ENCODE data around the gene RGN. TPM values are rescaled to one million over a fixed set of nuclear protein-coding genes. Genes with fewer than 3 reads are reported as not detected.
"Not testable (repeated sequence)": the region's sequence is repeated elsewhere in the genome, so short reads cannot be mapped to it uniquely, and the experiment has no call there.

RGN gene
- total RNA-seq, 1 donor from 2014 or later, result not detected

GRCh38 chrX:47135650-47136049 is 57.4 kb downstream of the RGN start:
- H3K27ac Mint-ChIP-seq; H3K9me3 Mint-ChIP-seq; H3K27me3 Mint-ChIP-seq (ENCODE audit: low read depth); DNase-seq (ENCODE audit: low spot score); intact Hi-C loops (cut with micrococcal nuclease); H3K36me3 Mint-ChIP-seq (ENCODE audit: low read depth); H3K4me3 Mint-ChIP-seq (ENCODE audit: low read depth); H3K4me1 Mint-ChIP-seq (ENCODE audit: low read depth): not testable (repeated sequence)

- Mint-ChIP-seq H3K4me1 (ENCODE audit: low read depth) (peaks cover 5% of the 10 kb centered on the region), H3K36me3 (ENCODE audit: low read depth) (peaks cover 29% of the 10 kb centered on the region), H3K4me3 (ENCODE audit: low read depth) (no peak overlapping the region), H3K27me3 (ENCODE audit: low read depth) (no peaks in the 10 kb centered on the region), H3K27ac (no peak overlapping the region), H3K9me3 (no peaks in the 10 kb centered on the region)
- intact Hi-C loops (cut with micrococcal nuclease), result no loop called here
- no peak for DNase-seq (ENCODE audit: low spot score)
Observed at GRCh38 chrX:47138171-47138570, 59.9 kb downstream of the RGN start.

Other genes with a start within 250 kb of the RGN start
- gene RP2, start 241.4 kb upstream of the RGN start, total RNA-seq, result 8.8 and 9.6 TPM in 2 replicates
- 3.0 and 3.8 TPM in 2 replicates for gene JADE3, start 166.0 kb upstream of the RGN start, total RNA-seq
- gene NDUFB11, start 66.3 kb downstream of the RGN start, total RNA-seq, result 91.7 and 98.8 TPM in 2 replicates
- gene RBM10, start 66.8 kb downstream of the RGN start, total RNA-seq, result 65.7 and 69.2 TPM in 2 replicates
- gene UBA1, start 115.4 kb downstream of the RGN start, total RNA-seq, result 242 and 250 TPM in 2 replicates
- 71.2 and 80.6 TPM in 2 replicates for gene CDK16, start 140.2 kb downstream of the RGN start, total RNA-seq
- 37.2 and 39.5 TPM in 2 replicates for gene USP11, start 154.6 kb downstream of the RGN start, total RNA-seq

Data from activated T-helper 2 cell treated with anti-CD3 and anti-CD28 coated beads, Interferon-gamma antibody, Interleukin-2, Interleukin-4, amounts not matched to agents 10 μg/mL and 5 μg/mL and 100 μg/mL, durations not matched to agents 14 hours and 24 hours and 36 hours (primary cell).